ENCODE measurements around the gene CEP70.
"Not testable (repeated sequence)": the region's sequence is repeated elsewhere in the genome, so short reads cannot be mapped to it uniquely, and the experiment has no call there.

Gene CEP70

GRCh38 chr3:138507524-138507923, 86.5 kb downstream of the CEP70 start:
- no peak for DNase-seq

- no peak for DNase-seq
These were observed 95.1 kb downstream of the CEP70 start for GRCh38 chr3:138498991-138499390.

- DNase-seq = no peak
These were observed 96.2 kb downstream of the CEP70 start for GRCh38 chr3:138497851-138498250.

GRCh38 chr3:138497021-138497420, 97.0 kb downstream of the CEP70 start:
- no peak for DNase-seq

- DNase-seq = no peak
These were observed 97.6 kb downstream of the CEP70 start for GRCh38 chr3:138496436-138496835.

- not testable (repeated sequence) for DNase-seq
These were observed 98.4 kb downstream of the CEP70 start for GRCh38 chr3:138495638-138496037.

- DNase-seq = no peak
These were observed 99.5 kb downstream of the CEP70 start for GRCh38 chr3:138494607-138494929.

GRCh38 chr3:138493804-138494606, 100.1 kb downstream of the CEP70 start:
- no peak for DNase-seq

- no peak for DNase-seq
These were observed 100.9 kb downstream of the CEP70 start for GRCh38 chr3:138492980-138493675.

- no peak for DNase-seq
These were observed 102.1 kb downstream of the CEP70 start for GRCh38 chr3:138491971-138492370.

GRCh38 chr3:138486580-138486979, 107.5 kb downstream of the CEP70 start:
- not testable (repeated sequence) for DNase-seq

GRCh38 chr3:138484672-138485071, 109.4 kb downstream of the CEP70 start:
- not testable (repeated sequence) for DNase-seq

- no peak for DNase-seq
These were observed 114.6 kb downstream of the CEP70 start for GRCh38 chr3:138479438-138479863.

- DNase-seq = no peak
These were observed 116.3 kb downstream of the CEP70 start for GRCh38 chr3:138477801-138478200.

GRCh38 chr3:138477120-138477519, 116.9 kb downstream of the CEP70 start:
- DNase-seq = no peak

GRCh38 chr3:138476526-138476925, 117.5 kb downstream of the CEP70 start:
- no peak for DNase-seq

- DNase-seq = no peak
These were observed 119.9 kb downstream of the CEP70 start for GRCh38 chr3:138474163-138474562.

GRCh38 chr3:138473391-138473790, 120.7 kb downstream of the CEP70 start:
- DNase-seq = no peak

GRCh38 chr3:138472141-138472825, 121.8 kb downstream of the CEP70 start:
- DNase-seq = no peak

- DNase-seq = no peak
These were observed 122.6 kb downstream of the CEP70 start for GRCh38 chr3:138471481-138471880.

GRCh38 chr3:138470687-138471086, 123.4 kb downstream of the CEP70 start:
- DNase-seq = no peak

- DNase-seq = no peak
These were observed 124.2 kb downstream of the CEP70 start for GRCh38 chr3:138469874-138470273.

GRCh38 chr3:138468886-138469285, 125.2 kb downstream of the CEP70 start:
- DNase-seq = no peak

- DNase-seq = no peak
These were observed 125.6 kb downstream of the CEP70 start for GRCh38 chr3:138468451-138468850.
